Spleen (tissue), 13 donors: ENCODE data around the gene ATE1. TPM values are rescaled to one million over a fixed set of nuclear protein-coding genes. Genes with fewer than 3 reads are reported as not detected.

Experiments used
- DNase-seq: peaks from one replicate; pipeline ENCODE4 v3.0.0-alpha.2; 2020
- H3K27ac ChIP-seq, 8 donors: fragments of 200-600 bp; sonication (generic) in 7 of 8; 1 replicate in 4 of 8; 2 replicates in 4 of 8; pipeline versions ENCODE4 v1.5.0 to v1.8.0; 2016 to 2021; ENCODE audit warnings: inconsistent platforms in 4 of 8, mild to moderate bottlenecking in 4 of 8, moderate library complexity in 1 of 8
- H3K27me3 ChIP-seq, 7 donors: fragments of 200-600 bp; sonication (generic) in 6 of 7; replicated peaks in 1 of 7; 1 replicate in 4 of 7; 2 replicates in 3 of 7; pipeline versions ENCODE4 v1.5.0 to v1.8.0; 2016 to 2021; ENCODE audit warnings: inconsistent platforms in 3 of 7, mild to moderate bottlenecking in 1 of 7
- H3K36me3 ChIP-seq, 6 donors: fragments of 200-600 bp; sonication (generic) in 5 of 6; 1 replicate in 4 of 6; 2 replicates in 2 of 6; pipeline versions ENCODE4 v1.5.0 to v1.8.0; 2016 to 2021; ENCODE audit warnings: inconsistent platforms in 2 of 6
- H3K4me1 ChIP-seq, 6 donors: fragments of 200-600 bp; sonication (generic) in 5 of 6; 1 replicate in 3 of 6; 2 replicates in 3 of 6; pipeline versions ENCODE4 v1.5.0 to v1.8.0; 2016 to 2021; ENCODE audit warnings: inconsistent platforms in 3 of 6
- H3K4me3 ChIP-seq, 8 donors: fragments of 200-600 bp; sonication (generic) in 7 of 8; 1 replicate in 4 of 8; 2 replicates in 4 of 8; pipeline versions ENCODE4 v1.5.0 to v1.8.0; 2016 to 2021; ENCODE audit warnings: inconsistent platforms in 4 of 8, mild to moderate bottlenecking in 4 of 8, moderate library complexity in 2 of 8
- H3K9me3 ChIP-seq, 8 donors: fragments of 200-600 bp; sonication (generic) in 7 of 8; 1 replicate in 4 of 8; 2 replicates in 4 of 8; pipeline versions ENCODE4 v1.5.0 to v1.8.0; 2016 to 2021; ENCODE audit warnings: inconsistent platforms in 4 of 8
- POLR2A ChIP-seq, 3 donors: fragments of 450-650 bp; IDR thresholded peaks; one replicate each; pipeline ENCODE4 v1.5.1; 2017; ENCODE audit warnings: antibody characterized with exemption in 3 of 3, mild to moderate bottlenecking in 1 of 3
- POLR2AphosphoS5 ChIP-seq, 3 donors: sonication (generic); formaldehyde crosslinking; IDR thresholded peaks; one replicate each; pipeline ENCODE4 v1.5.1; 2017; ENCODE audit warnings: antibody characterized with exemption in 3 of 3
- WGBS, 5 donors: extraction: QIAGEN DNeasy Blood & Tissue Kit in 3 of 5; methylation state at CpG; one replicate each; pipeline versions ENCODE4 v1.1.5 to v1.1.7; 2013 to 2018; 5-methylcytosine and 5-hydroxymethylcytosine counted together
- intact Hi-C: fragments of 100-400 bp; cut with DNase I; formaldehyde crosslinking; loops from one replicate; pipeline ENCODE4 v1.15.0; 2023; ENCODE audit warnings: low total_unique reads
- long read RNA-seq, 2 donors: transcript quantifications; one replicate each; lab custom pipeline, GENCODE V29; 2026
- polyA plus RNA-seq, 3 donors: library from polyadenylated mRNA; stranded (reverse); fragments of 200-250 nt; gene quantifications; one replicate each; pipeline ENCODE4 v1.2.1, GENCODE V29; 2013
- total RNA-seq, 7 donors: library from RNA; depleted of rRNA in 3 of 7; stranded (reverse); fragments of >200 nt in 3 of 7; fragmentation: NEBNext Ultra II Directional in 4 of 7; extraction: Animal tissue kit (Norgen Biotek cat#: 25700) in 4 of 7; gene quantifications; one replicate each; pipeline versions ENCODE4 v1.1.0 to v1.2.1, GENCODE V29; 2016 to 2021
- TF ChIP-seq, protein P1 (sequence below), 11 experiments: fragments of 200-600 bp in 7 of 11; fragments of 450-650 bp in 4 of 11; sonication (generic) in 4 of 11; IDR thresholded peaks in 8 of 11; conservative IDR thresholded peaks in 3 of 11; 1 replicate in 7 of 11; 2 replicates in 4 of 11; pipeline versions ENCODE4 v1.4.0 to v1.8.0; 2016 to 2021; ENCODE audit warnings: antibody characterized with exemption in 11 of 11, inconsistent platforms in 4 of 11, mild to moderate bottlenecking in 1 of 11
- donor health status: healthy with polysubstance abuse.
- donor health status: DM: no; HTN: no; CAD: no; lungs with moderate emphysema.
- donor health status: DM: no; HTN: no; CAD: no.
- donor health status: Bipolar disorder and iron deficiency.
- donor health status: healthy.
- donor health status: DM: no; HTN: no; CAD: no.
- donor health status: DM: yes; HTN: yes; CAD: no.

Gene ATE1
- total RNA-seq (10 to 100 TPM; 28.6 to 38.9 (median 31.8) TPM), polyA plus RNA-seq (1 to 10 TPM; 5.4 to 8.7 (median 5.6) TPM)
- long read RNA-seq, donor 1, full-length matches to known transcripts, result 2 of 7 reads
- long read RNA-seq, donor 1, partial matches to known transcripts, result 0 of 7 reads
- long read RNA-seq, donor 1, other reads (novel, unspliced or antisense), result 5 of 7 reads
- long read RNA-seq, donor 2, full-length matches to known transcripts, result 3 of 3 reads
- long read RNA-seq, donor 2, partial matches to known transcripts, result 0 of 3 reads
- long read RNA-seq, donor 2, other reads (novel, unspliced or antisense), result 0 of 3 reads

DNA sequence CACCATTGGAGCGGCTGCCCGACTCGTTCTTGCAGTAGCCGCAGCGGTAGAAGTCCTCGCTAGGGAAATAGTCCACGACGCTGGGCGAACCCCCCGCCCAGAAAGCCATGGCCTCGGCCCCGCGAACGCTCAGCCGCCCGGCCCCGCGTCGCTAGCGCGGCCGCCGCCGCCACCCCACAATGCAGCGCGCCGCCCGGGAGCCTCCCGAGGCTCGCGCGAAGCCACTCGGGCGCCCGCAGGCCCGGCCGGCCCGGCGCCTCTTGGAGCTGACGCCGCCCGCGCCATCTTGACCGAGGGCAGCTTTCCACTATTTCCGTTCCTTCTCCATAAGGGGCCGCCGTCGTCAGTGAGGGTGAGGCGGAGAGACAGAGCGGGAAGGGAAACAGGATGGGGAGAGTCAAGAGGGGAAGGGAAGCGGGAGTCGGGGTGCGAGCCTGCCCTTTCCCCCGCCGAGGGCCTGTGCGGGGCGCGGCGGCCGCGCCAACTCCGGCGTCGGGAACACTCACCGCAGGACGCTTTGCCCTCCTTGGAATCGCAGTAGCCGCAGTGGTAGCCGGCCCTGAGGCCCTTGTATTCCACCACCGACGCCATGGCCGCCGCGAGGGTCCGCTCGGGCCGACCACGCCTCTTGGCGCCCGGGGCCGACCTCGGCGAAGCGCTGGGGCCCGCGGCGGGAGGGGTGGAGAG lies at the start of gene ATE1:
Gene ATE1, minus strand, starts transcription at position 191 of the 687 bp plus-strand sequence. Its CDS starts 82 bp downstream, at position 109.
- H3K4me1 ChIP-seq, result peaks cover 10 to 47% (median 29%) of the 10 kb centered on the region in 6 donors
- intact Hi-C loops, result no loop called here
- peak within 1 kb of the TSS; percentile 82 to 100 (median 88) for H3K4me3 ChIP-seq
- peak within 1 kb of the TSS; percentile 82 to 99 (median 97) for H3K27ac ChIP-seq
- H3K9me3 ChIP-seq, result no peaks in the 10 kb centered on the region
- WGBS, 5 donors, result 0 to 1% (median 0%) methylated on average over 38 to 87 of the region's 87 CpGs
- DNase-seq, result peak; percentile 97
- H3K27me3 ChIP-seq, result no peaks in the 10 kb centered on the region
- peak in 1 of 3 donors; percentile 53 for TF ChIP-seq POLR2A (IDR thresholded peaks at IDR 0.05)
- TF ChIP-seq, protein P1, sequence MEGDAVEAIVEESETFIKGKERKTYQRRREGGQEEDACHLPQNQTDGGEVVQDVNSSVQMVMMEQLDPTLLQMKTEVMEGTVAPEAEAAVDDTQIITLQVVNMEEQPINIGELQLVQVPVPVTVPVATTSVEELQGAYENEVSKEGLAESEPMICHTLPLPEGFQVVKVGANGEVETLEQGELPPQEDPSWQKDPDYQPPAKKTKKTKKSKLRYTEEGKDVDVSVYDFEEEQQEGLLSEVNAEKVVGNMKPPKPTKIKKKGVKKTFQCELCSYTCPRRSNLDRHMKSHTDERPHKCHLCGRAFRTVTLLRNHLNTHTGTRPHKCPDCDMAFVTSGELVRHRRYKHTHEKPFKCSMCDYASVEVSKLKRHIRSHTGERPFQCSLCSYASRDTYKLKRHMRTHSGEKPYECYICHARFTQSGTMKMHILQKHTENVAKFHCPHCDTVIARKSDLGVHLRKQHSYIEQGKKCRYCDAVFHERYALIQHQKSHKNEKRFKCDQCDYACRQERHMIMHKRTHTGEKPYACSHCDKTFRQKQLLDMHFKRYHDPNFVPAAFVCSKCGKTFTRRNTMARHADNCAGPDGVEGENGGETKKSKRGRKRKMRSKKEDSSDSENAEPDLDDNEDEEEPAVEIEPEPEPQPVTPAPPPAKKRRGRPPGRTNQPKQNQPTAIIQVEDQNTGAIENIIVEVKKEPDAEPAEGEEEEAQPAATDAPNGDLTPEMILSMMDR (IDR thresholded peaks at IDR 0.05 in 8 of 11, conservative IDR thresholded peaks at IDR 0.05 in 3 of 11), result peak in 1 of 11 experiments; percentile 12
- peak; percentile 82 to 91 (median 88) for TF ChIP-seq POLR2AphosphoS5 (IDR thresholded peaks at IDR 0.05)
- peaks cover 0 to 9% (median 1%) of the 10 kb centered on the region in 6 donors for H3K36me3 ChIP-seq

DNA sequence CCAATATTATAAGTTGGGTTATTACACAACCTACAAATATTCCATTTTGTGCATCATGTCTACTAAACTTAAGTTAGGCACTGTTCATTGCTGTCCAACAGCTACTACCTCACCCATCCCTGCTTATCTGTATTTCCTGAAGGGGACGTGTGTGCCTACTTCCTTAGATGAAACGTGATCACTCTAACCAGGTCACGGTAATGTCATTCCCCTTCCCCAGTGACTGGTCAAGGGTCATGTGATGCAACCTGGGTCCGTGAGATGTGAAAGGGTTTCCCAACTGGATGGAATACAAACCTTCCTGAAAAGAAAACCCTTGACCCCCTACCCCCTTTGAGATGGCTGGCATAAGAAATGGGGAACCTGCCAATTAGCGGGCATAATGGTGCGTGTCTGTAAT lies 48.8 kb upstream of the ATE1 start:
- no peak for DNase-seq
- Histone ChIP-seq H3K4me1 (peaks cover 14 to 39% (median 31%) of the 10 kb centered on the region in 6 donors), H3K36me3 (peaks cover 0 to 12% (median 2%) of the 10 kb centered on the region in 6 donors), H3K27me3 (no peaks in the 10 kb centered on the region), H3K27ac (no peak overlapping the region), H3K9me3 (no peaks in the 10 kb centered on the region), H3K4me3 (no peak overlapping the region)
- WGBS, 5 donors, result 87 to 92% (median 89%) methylated on average over 6 of the region's 6 CpGs
- intact Hi-C loops, result no loop called here
- TF ChIP-seq POLR2AphosphoS5 (IDR thresholded peaks at IDR 0.05), result no peak
- TF ChIP-seq, protein P1 (IDR thresholded peaks at IDR 0.05 in 8 of 11, conservative IDR thresholded peaks at IDR 0.05 in 3 of 11), result no peak
- TF ChIP-seq POLR2A (IDR thresholded peaks at IDR 0.05), result no peak

DNA sequence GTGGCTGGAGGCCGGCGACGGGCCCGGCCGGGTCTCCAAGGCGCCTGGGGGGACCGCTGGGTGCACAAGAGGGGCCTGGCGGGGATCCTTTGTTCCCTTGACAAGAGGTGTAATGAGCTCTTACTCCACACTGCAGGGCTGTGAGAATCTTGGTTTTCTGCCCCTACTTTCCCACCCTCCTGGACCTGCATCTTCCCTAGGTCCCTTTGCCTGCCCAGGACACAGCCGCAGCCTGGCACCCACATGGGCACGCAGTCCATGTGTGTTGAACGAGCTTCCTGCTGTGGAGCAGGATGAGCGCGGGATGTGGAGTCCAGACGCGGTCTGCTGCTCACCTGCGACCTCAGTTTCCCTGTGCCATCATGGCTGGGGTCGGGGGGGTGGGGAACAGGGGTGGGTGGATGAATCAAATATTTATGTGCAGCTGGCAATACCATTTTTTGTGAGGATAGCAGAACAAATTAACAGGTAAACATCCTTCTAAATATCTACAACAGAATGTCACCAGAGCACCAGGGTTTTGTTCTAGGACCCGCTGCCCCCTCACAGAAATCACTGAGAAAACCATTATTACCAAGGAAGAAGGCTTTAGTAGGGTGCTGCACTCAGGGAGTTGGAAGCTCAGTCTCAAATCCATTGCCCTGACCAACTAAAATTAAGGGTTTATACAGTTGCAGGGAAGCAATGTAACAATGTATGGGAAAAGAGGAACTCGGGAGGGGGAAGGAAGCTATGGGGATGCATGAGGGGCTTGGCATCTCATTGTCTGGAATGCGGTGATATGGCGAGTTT lies 47.7 kb upstream of the ATE1 start:
- TF ChIP-seq, protein P1 (IDR thresholded peaks at IDR 0.05 in 8 of 11, conservative IDR thresholded peaks at IDR 0.05 in 3 of 11), result peak in 6 of 11 experiments; percentile 70 to 80 (median 78)
- TF ChIP-seq POLR2AphosphoS5 (IDR thresholded peaks at IDR 0.05) (no peak), POLR2A (IDR thresholded peaks at IDR 0.05) (no peak)
- WGBS, 5 donors, result 33 to 61% (median 40%) methylated on average over 12 to 21 of the region's 21 CpGs
- intact Hi-C loops, result no loop called here
- H3K27me3 ChIP-seq, result no peaks in the 10 kb centered on the region
- H3K9me3 ChIP-seq, result no peaks in the 10 kb centered on the region
- H3K36me3 ChIP-seq, result peaks cover 0 to 23% (median 9%) of the 10 kb centered on the region in 6 donors
- DNase-seq, result no peak
- peak overlapping the region; percentile 85 to 96 (median 92) for H3K27ac ChIP-seq
- H3K4me1 ChIP-seq, result peaks cover 14 to 40% (median 31%) of the 10 kb centered on the region in 6 donors
- peak overlapping the region; percentile 81 to 96 (median 92) for H3K4me3 ChIP-seq
